GM18508 (cell line): ENCODE measurements around the gene PIK3R1.
A peak's percentile ranks its signal among the peaks of the same experiment; 100 is the strongest.

Experiments used
- ATAC-seq: cut with Tn5 transposase; IDR thresholded peaks from one replicate; pipeline ENCODE4 v1.9.1; 2021; ENCODE audit warnings: moderate number of reproducible peaks; ENCODE audit not compliant: insufficient read depth, unreplicated experiment

Gene PIK3R1

GRCh38 chr5:68249520-68249919 is 34.0 kb downstream of the PIK3R1 start:
- no peak for ATAC-seq

- no peak for ATAC-seq
Observed at GRCh38 chr5:68250661-68251298, 35.2 kb downstream of the PIK3R1 start.

GRCh38 chr5:68251386-68251785 is 35.8 kb downstream of the PIK3R1 start:
- ATAC-seq: no peak

GRCh38 chr5:68251804-68252522 is 36.4 kb downstream of the PIK3R1 start:
- no peak for ATAC-seq

GRCh38 chr5:68252673-68253623 is 37.4 kb downstream of the PIK3R1 start:
- peak; percentile 57 for ATAC-seq

- ATAC-seq: no peak
Observed at GRCh38 chr5:68253624-68254585, 38.3 kb downstream of the PIK3R1 start.

- ATAC-seq: no peak
Observed at GRCh38 chr5:68254810-68255209, 39.3 kb downstream of the PIK3R1 start.

GRCh38 chr5:68255305-68256120 is 40.0 kb downstream of the PIK3R1 start:
- ATAC-seq: no peak

GRCh38 chr5:68257210-68257609 is 41.7 kb downstream of the PIK3R1 start:
- no peak for ATAC-seq

- ATAC-seq: no peak
Observed at GRCh38 chr5:68258531-68258930, 43.0 kb downstream of the PIK3R1 start.

GRCh38 chr5:68259700-68260099 is 44.1 kb downstream of the PIK3R1 start:
- ATAC-seq: no peak

GRCh38 chr5:68260467-68260866 is 44.9 kb downstream of the PIK3R1 start:
- ATAC-seq: no peak

- no peak for ATAC-seq
Observed at GRCh38 chr5:68261169-68261568, 45.6 kb downstream of the PIK3R1 start.

GRCh38 chr5:68261569-68262065 is 46.1 kb downstream of the PIK3R1 start:
- no peak for ATAC-seq

GRCh38 chr5:68264024-68264956 is 48.7 kb downstream of the PIK3R1 start:
- no peak for ATAC-seq

- no peak for ATAC-seq
Observed at GRCh38 chr5:68265347-68265746, 49.8 kb downstream of the PIK3R1 start.

GRCh38 chr5:68265822-68266395 is 50.4 kb downstream of the PIK3R1 start:
- ATAC-seq: no peak
